Nephron progenitor cell (in vitro differentiated cells): Measurements from ENCODE around the gene ADGRD2.
A peak's percentile ranks its signal among the peaks of the same experiment; 100 is the strongest.

Source experiments
- DNase-seq: peaks from one replicate; pipeline ENCODE4 v3.0.0; 2021
- H3K27ac Mint-ChIP-seq: 2 replicates; pipeline ENCODE4 v1.8.0; 2021; ENCODE audit warnings: mild to moderate bottlenecking, moderate library complexity, mixed read lengths
- H3K27me3 Mint-ChIP-seq: 2 replicates; pipeline ENCODE4 v1.8.0; 2021; ENCODE audit warnings: mild to moderate bottlenecking, low read depth, mixed read lengths; ENCODE audit not compliant: poor library complexity
- H3K36me3 Mint-ChIP-seq: 2 replicates; pipeline ENCODE4 v1.8.0; 2021; ENCODE audit warnings: low read depth, mixed read lengths
- H3K4me1 Mint-ChIP-seq: 2 replicates; pipeline ENCODE4 v1.8.0; 2021; ENCODE audit warnings: mixed read lengths
- H3K4me3 Mint-ChIP-seq: 2 replicates; pipeline ENCODE4 v1.8.0; 2021; ENCODE audit warnings: mild to moderate bottlenecking, moderate library complexity, mixed read lengths
- H3K9me3 Mint-ChIP-seq: 2 replicates; pipeline ENCODE4 v1.8.0; 2021; ENCODE audit warnings: mild to moderate bottlenecking, moderate library complexity, mixed read lengths
- TF ChIP-seq, protein P1 (sequence below): fragments of 200-600 bp; sonication (generic); IDR thresholded peaks from 2 replicates; pipeline ENCODE4 v1.5.0; 2021; ENCODE audit warnings: antibody characterized with exemption

The ADGRD2 gene, protein sequence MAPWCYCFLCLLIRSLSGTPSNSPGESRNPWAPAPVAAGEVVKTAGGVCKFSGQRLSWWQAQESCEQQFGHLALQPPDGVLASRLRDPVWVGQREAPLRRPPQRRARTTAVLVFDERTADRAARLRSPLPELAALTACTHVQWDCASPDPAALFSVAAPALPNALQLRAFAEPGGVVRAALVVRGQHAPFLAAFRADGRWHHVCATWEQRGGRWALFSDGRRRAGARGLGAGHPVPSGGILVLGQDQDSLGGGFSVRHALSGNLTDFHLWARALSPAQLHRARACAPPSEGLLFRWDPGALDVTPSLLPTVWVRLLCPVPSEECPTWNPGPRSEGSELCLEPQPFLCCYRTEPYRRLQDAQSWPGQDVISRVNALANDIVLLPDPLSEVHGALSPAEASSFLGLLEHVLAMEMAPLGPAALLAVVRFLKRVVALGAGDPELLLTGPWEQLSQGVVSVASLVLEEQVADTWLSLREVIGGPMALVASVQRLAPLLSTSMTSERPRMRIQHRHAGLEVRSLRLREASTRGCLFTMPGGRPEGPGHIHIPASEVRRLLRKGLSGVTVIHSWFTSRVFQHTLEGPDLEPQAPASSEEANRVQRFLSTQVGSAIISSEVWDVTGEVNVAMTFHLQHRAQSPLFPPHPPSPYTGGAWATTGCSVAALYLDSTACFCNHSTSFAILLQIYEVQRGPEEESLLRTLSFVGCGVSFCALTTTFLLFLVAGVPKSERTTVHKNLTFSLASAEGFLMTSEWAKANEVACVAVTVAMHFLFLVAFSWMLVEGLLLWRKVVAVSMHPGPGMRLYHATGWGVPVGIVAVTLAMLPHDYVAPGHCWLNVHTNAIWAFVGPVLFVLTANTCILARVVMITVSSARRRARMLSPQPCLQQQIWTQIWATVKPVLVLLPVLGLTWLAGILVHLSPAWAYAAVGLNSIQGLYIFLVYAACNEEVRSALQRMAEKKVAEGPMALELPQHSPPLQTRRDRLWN

DNA sequence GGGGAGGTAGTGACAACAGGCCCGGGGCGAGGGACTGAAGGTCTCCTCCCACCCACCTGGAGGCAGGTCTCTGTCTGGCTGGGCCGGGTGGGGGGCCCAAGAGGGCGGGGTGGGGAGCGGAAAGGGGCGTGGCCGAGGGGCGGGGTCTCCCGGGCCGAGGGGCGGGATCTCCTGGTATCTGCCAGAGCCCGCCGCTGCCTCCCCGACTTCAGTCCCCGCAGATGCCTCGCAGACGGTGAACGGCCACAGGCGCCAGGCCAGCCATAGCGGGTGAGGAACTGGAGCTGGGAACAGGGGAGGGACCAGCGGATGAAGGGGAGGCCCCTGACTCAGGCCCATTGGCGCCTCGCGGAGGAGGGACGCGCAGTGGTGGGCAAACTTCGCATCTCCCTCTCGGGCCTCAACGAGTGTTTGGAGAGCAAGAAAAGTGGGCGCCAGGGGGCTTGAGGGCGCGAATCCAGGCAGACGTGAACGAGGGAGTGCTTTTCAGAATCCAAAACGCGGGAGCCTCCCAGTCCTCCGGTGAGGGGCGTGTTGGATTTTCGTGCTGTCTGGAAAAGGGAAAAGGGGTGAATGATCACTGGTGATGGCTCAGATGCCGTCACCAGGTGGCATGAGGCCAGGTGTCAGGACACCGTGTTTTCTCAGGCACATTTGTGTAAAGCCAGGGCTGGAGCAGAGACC is at the start of gene ADGRD2:
ADGRD2 (plus strand) TSS at position 211 of the 684 bp plus-strand sequence. CDS start 1,216 bp downstream, outside the sequence.
- H3K27ac Mint-ChIP-seq, result no peak within 1 kb of the TSS
- H3K36me3 Mint-ChIP-seq, result no peaks in the 10 kb centered on the region
- H3K27me3 Mint-ChIP-seq, result peaks cover 73% of the 10 kb centered on the region
- H3K4me1 Mint-ChIP-seq, result peaks cover 14% of the 10 kb centered on the region
- TF ChIP-seq, protein P1, sequence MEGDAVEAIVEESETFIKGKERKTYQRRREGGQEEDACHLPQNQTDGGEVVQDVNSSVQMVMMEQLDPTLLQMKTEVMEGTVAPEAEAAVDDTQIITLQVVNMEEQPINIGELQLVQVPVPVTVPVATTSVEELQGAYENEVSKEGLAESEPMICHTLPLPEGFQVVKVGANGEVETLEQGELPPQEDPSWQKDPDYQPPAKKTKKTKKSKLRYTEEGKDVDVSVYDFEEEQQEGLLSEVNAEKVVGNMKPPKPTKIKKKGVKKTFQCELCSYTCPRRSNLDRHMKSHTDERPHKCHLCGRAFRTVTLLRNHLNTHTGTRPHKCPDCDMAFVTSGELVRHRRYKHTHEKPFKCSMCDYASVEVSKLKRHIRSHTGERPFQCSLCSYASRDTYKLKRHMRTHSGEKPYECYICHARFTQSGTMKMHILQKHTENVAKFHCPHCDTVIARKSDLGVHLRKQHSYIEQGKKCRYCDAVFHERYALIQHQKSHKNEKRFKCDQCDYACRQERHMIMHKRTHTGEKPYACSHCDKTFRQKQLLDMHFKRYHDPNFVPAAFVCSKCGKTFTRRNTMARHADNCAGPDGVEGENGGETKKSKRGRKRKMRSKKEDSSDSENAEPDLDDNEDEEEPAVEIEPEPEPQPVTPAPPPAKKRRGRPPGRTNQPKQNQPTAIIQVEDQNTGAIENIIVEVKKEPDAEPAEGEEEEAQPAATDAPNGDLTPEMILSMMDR, result no peak
- H3K9me3 Mint-ChIP-seq, result no peaks in the 10 kb centered on the region
- DNase-seq, result peak; percentile 81
- peak within 1 kb of the TSS; percentile 74 for H3K4me3 Mint-ChIP-seq

DNA sequence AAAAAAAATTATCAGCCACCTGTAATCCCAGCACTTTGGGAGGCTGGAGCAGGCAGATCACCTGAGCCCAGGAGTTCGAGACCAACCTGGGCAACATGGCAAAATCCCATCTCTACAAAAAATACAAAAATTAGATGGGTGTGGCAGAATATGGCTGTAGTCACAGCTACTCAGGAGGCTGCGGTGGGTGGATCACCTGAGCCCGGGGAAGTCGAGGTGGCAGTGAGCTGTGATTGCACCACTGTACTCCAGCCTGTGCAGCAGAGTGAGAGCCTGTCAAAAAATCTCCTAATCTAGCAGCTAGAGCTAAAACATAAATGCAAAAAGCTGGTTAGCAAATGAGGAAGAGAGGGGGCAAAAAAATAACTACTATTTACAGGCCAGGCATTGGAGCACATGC is 47.0 kb upstream of the ADGRD2 start:
- TF ChIP-seq, protein P1, result no peak
- H3K36me3 Mint-ChIP-seq, result peaks cover 50% of the 10 kb centered on the region
- no peaks in the 10 kb centered on the region for H3K9me3 Mint-ChIP-seq
- H3K27ac Mint-ChIP-seq, result no peak overlapping the region
- no peaks in the 10 kb centered on the region for H3K27me3 Mint-ChIP-seq
- peaks cover 28% of the 10 kb centered on the region for H3K4me1 Mint-ChIP-seq
- H3K4me3 Mint-ChIP-seq, result no peak overlapping the region
- no peak for DNase-seq

DNA sequence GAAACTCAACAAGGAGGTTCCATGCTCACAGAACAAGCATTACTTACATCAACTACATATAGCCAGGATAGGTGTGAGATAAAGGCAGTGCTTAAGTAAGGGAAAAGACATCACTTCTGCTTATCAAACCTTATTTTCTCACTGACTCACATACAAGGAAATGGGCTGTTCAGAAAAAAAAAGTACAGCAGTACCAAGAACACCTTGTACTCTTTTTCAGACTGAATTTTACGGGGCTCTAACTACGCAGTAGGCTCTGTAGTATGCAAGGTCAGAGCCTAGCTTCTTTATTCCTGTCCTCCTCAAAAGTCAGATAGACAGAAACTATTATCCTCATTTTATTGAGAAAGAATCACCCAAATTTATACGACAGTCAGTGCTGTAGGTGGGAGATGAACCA is 40.8 kb upstream of the ADGRD2 start:
- DNase-seq, result no peak
- TF ChIP-seq, protein P1, result no peak
- no peaks in the 10 kb centered on the region for H3K9me3 Mint-ChIP-seq
- H3K4me3 Mint-ChIP-seq, result no peak overlapping the region
- no peak overlapping the region for H3K27ac Mint-ChIP-seq
- peaks cover 15% of the 10 kb centered on the region for H3K4me1 Mint-ChIP-seq
- peaks cover 74% of the 10 kb centered on the region for H3K36me3 Mint-ChIP-seq
- peaks cover 4% of the 10 kb centered on the region for H3K27me3 Mint-ChIP-seq

DNA sequence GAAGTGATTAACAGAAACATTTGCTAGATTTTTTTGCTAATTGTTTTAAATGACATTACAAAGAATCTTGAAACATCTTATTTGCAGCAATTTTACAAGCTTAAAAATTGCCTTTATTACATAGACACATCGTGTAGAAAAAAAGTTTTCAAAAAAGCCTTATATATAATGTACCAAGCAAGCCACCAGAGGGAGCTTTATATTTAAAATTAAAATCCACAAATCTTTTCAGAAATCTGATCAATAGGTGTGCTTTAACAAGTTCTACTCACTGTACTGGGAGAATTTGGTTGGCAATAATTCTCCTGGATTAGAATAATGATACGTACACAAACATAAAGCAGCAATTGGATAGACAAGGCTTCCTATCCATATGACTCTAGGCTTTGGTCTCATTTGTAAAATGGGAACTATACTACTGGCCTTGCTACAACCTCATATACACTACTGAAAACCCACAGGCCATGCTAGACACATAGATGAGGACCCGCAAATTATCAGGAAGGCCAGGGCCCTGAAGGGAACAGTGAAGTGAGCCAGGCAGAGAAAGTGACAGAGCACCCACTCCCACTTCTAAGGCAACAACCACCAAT is 39.8 kb upstream of the ADGRD2 start:
- Mint-ChIP-seq H3K27me3 (peaks cover 4% of the 10 kb centered on the region), H3K4me3 (no peak overlapping the region), H3K9me3 (peaks cover 1% of the 10 kb centered on the region), H3K36me3 (peaks cover 68% of the 10 kb centered on the region), H3K27ac (no peak overlapping the region), H3K4me1 (peaks cover 25% of the 10 kb centered on the region)
- DNase-seq, result no peak
- TF ChIP-seq, protein P1, result peak; percentile 39

DNA sequence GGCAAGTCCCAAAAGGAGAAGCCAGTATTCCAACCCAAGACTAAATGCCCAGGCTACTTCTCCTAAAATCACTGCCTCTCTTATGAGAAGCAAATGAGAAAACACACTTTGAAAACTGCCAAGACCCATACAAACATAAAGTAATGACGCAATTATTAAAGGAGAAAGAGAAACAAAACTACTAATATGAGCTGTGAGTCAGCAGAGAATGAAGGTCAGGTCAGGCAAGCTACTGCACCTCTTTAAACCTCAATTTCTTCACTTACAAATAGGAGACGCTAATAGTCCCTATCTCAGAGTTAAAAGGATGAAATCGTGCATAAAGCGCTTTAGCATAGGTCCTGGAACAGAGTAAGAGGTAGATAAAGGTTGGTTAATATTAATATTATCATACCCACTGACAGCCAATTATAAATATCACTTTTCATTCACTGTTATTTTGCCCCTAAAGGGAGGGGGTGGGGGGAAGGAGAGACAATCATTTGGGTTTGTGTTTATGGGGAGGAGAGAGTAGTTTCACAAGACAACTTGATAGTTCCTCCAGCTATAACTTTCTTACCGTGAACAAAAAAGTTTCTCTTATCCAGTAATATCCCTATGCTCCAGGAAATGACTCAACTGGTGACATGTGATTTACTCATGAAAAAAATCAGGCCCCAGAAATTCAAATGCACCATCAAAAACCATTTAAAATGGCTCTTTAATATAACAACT is 38.6 kb upstream of the ADGRD2 start:
- TF ChIP-seq, protein P1, result no peak
- Mint-ChIP-seq H3K27me3 (peaks cover 8% of the 10 kb centered on the region), H3K27ac (no peak overlapping the region), H3K9me3 (peaks cover 4% of the 10 kb centered on the region), H3K4me1 (peaks cover 28% of the 10 kb centered on the region), H3K36me3 (peaks cover 56% of the 10 kb centered on the region), H3K4me3 (no peak overlapping the region)
- no peak for DNase-seq
